T-helper 2 cell treated with Interferon-gamma antibody and Interleukin-4, amounts not matched to agents 100 ng/mL and 5 ng/mL, for 36 hours (primary cell): Measurements from ENCODE around the gene MILR1. TPM values are rescaled to one million over a fixed set of nuclear protein-coding genes. Genes with fewer than 3 reads are reported as not detected.

Source experiments
- total RNA-seq: library from RNA; stranded (reverse); gene quantifications from 2 replicates; pipeline ENCODE4 v1.2.3, GENCODE V29; 2022

The MILR1 gene
- total RNA-seq, 1 donor from 2014 or later = 1.2 TPM

Other genes starting within 250 kb of the MILR1 start
- gene TEX2, start 185.9 kb upstream of the MILR1 start, total RNA-seq = 16.5 and 17.3 TPM in 2 replicates
- gene PECAM1, start 58.3 kb upstream of the MILR1 start, total RNA-seq = 18.2 and 19.6 TPM in 2 replicates
- 32.3 and 34.3 TPM in 2 replicates for gene POLG2, start 47.9 kb downstream of the MILR1 start, total RNA-seq
- 870 and 877 TPM in 2 replicates for gene DDX5, start 57.2 kb downstream of the MILR1 start, total RNA-seq
- 43.8 and 49.2 TPM in 2 replicates for gene CEP95, start 57.9 kb downstream of the MILR1 start, total RNA-seq
- gene SMURF2, start 213.2 kb downstream of the MILR1 start, total RNA-seq = 18.7 and 19.3 TPM in 2 replicates